B cell (primary cell): ENCODE results near the gene MMP3. TPM values are rescaled to one million over a fixed set of nuclear protein-coding genes. Genes with fewer than 3 reads are reported as not detected.

ENCODE experiments used
- ATAC-seq: fragments of 200-7000 bp; cut with Tn5 transposase; one replicate; pipeline ENCODE4 v1.10.0; 2021; ENCODE audit warnings: low read depth, mild to moderate bottlenecking, moderate number of reproducible peaks, moderate library complexity
- CTCF ChIA-PET: fragments of 350-600 bp; sonication (Branson Sonifier 250); formaldehyde crosslinking; loops from one replicate; lab custom pipeline; 2021; ENCODE audit warnings: antibody characterized with exemption, inconsistent platforms; lab: Charles Lee
- POLR2A ChIA-PET: fragments of 350-600 bp; sonication (Branson Sonifier 250); formaldehyde crosslinking; loops from one replicate; lab custom pipeline; 2021; ENCODE audit warnings: antibody characterized with exemption; lab: Charles Lee
- DNase-seq: peaks from one replicate; pipeline ENCODE4 v3.0.0; 2013
- H2AFZ ChIP-seq: 2 replicates; pipeline ENCODE4 v1.6.1; 2012; ENCODE audit warnings: mild to moderate bottlenecking, low read depth, low read length; ENCODE audit not compliant: insufficient read depth, poor library complexity, severe bottlenecking
- H3K27ac ChIP-seq, 2 donors: 1 replicate in 1 of 2; 2 replicates in 1 of 2; pipeline ENCODE4 v1.5.1; 2012 to 2013; ENCODE audit warnings: low read length in 2 of 2, mild to moderate bottlenecking in 2 of 2, moderate library complexity in 1 of 2
- H3K27me3 ChIP-seq, 4 experiments: fragments of 200-600 bp in 1 of 4; sonication (generic) in 1 of 4; replicated peaks in 1 of 4; 1 replicate in 2 of 4; 2 replicates in 2 of 4; pipeline versions ENCODE4 v1.6.1 to v1.7.0; 2013 to 2016; ENCODE audit warnings: low read length in 3 of 4, mild to moderate bottlenecking in 2 of 4, mixed read lengths in 1 of 4, moderate library complexity in 1 of 4; ENCODE audit not compliant: insufficient read depth in 4 of 4, control insufficient read depth in 3 of 4; ENCODE audit errors: control extremely low read depth in 1 of 4
- H3K36me3 ChIP-seq, 2 experiments: replicated peaks in 1 of 2; 1 replicate in 1 of 2; 2 replicates in 1 of 2; pipeline versions ENCODE4 v1.6.1 to v1.7.1; 2013; ENCODE audit warnings: low read length in 1 of 2; ENCODE audit not compliant: insufficient read depth in 2 of 2, control insufficient read depth in 1 of 2; ENCODE audit errors: control extremely low read depth in 1 of 2, extremely low read depth in 1 of 2
- H3K4me1 ChIP-seq, 2 donors: fragments of 200-600 bp in 1 of 2; sonication (generic) in 1 of 2; 1 replicate in 1 of 2; 2 replicates in 1 of 2; pipeline versions ENCODE4 v1.5.1 to v1.6.1; 2013 to 2017; ENCODE audit warnings: low read length in 2 of 2; ENCODE audit not compliant: control insufficient read depth in 2 of 2, insufficient read depth in 2 of 2
- H3K4me2 ChIP-seq: replicated peaks from 2 replicates; pipeline ENCODE3; 2012; ENCODE audit warnings: mild to moderate bottlenecking, low read depth, low read length; ENCODE audit not compliant: poor library complexity, severe bottlenecking
- H3K4me3 ChIP-seq, 5 experiments: fragments of 200-600 bp in 1 of 5; sonication (generic) in 1 of 5; 1 replicate in 3 of 5; 2 replicates in 2 of 5; pipeline versions ENCODE4 v1.5.1 to v1.7.0; 2011 to 2016; ENCODE audit warnings: low read length in 4 of 5, mild to moderate bottlenecking in 4 of 5, low read depth in 2 of 5, control low read depth in 1 of 5, moderate library complexity in 1 of 5; ENCODE audit not compliant: insufficient read depth in 1 of 5; ENCODE audit errors: control extremely low read depth in 1 of 5, extremely low read depth in 1 of 5
- H3K79me2 ChIP-seq: fragments of 200-600 bp; sonication (generic); one replicate; pipeline ENCODE4 v1.6.0; 2016; ENCODE audit warnings: low read length; ENCODE audit not compliant: control insufficient read depth, insufficient read depth
- H3K9ac ChIP-seq: fragments of 200-600 bp; sonication (generic); 2 replicates; pipeline ENCODE4 v1.6.1; 2017; ENCODE audit warnings: mild to moderate bottlenecking, low read length, moderate library complexity
- H3K9me3 ChIP-seq, 3 donors: one replicate each; pipeline versions ENCODE4 v1.6.1 to v1.7.1; 2013; ENCODE audit warnings: low read length in 2 of 3; ENCODE audit not compliant: control insufficient read depth in 2 of 3, insufficient read depth in 1 of 3; ENCODE audit errors: control extremely low read depth in 1 of 3
- H4K20me1 ChIP-seq: 2 replicates; pipeline ENCODE4 v1.6.0; 2012; ENCODE audit warnings: mild to moderate bottlenecking, low read length; ENCODE audit not compliant: insufficient read depth, control insufficient read depth, poor library complexity, severe bottlenecking
- H3K27ac Mint-ChIP-seq: one replicate; pipeline ENCODE4 v1.8.0; 2021; ENCODE audit warnings: mixed read lengths
- H3K27me3 Mint-ChIP-seq: one replicate; pipeline ENCODE4 v1.8.0; 2021; ENCODE audit warnings: mixed read lengths
- H3K4me1 Mint-ChIP-seq: one replicate; pipeline ENCODE4 v1.8.0; 2021; ENCODE audit warnings: mixed read lengths
- H3K4me3 Mint-ChIP-seq: one replicate; pipeline ENCODE4 v1.8.0; 2021; ENCODE audit warnings: mixed read lengths
- H3K9me3 Mint-ChIP-seq: one replicate; pipeline ENCODE4 v1.8.0; 2022; ENCODE audit warnings: mixed read lengths; ENCODE audit not compliant: insufficient read depth
- EZH2 ChIP-seq: IDR thresholded peaks from 2 replicates; pipeline ENCODE4 v1.6.1; 2012; ENCODE audit warnings: borderline replicate concordance, low read depth, mild to moderate bottlenecking, moderate library complexity, low read length; ENCODE audit not compliant: insufficient read depth, poor library complexity, severe bottlenecking
- WGBS: methylation state at CpG from one replicate; pipeline ENCODE4 v1.1.5; 2013; ENCODE audit warnings: missing lambda C conversion rate; ENCODE audit not compliant: insufficient coverage; 5-methylcytosine and 5-hydroxymethylcytosine counted together
- intact Hi-C: fragments of 100-400 bp; cut with micrococcal nuclease; formaldehyde crosslinking; loops from one replicate; pipeline ENCODE4 v1.10.0; 2022
- polyA plus RNA-seq: library from polyadenylated mRNA; depleted of rRNA; stranded (reverse); fragments of >200 nt; gene quantifications from 2 replicates; pipeline ENCODE4 v1.2.3, GENCODE V29; 2012
- total RNA-seq, 2 donors: library from RNA; stranded (reverse); fragments of 120-200 nt in 1 of 2; gene quantifications; 1 replicate in 1 of 2; 2 replicates in 1 of 2; pipeline versions ENCODE4 v1.2.3 to v1.2.4, GENCODE V29; 2013 to 2022
- TF ChIP-seq, protein P1 (sequence below): fragments of 200-600 bp; IDR thresholded peaks from one replicate; pipeline ENCODE4 v1.8.0; 2022; ENCODE audit warnings: antibody characterized with exemption, mild to moderate bottlenecking

Gene MMP3
- total and polyA plus RNA-seq, 2 donors (not counting 1 experiment from before 2014, with no cell fraction given): not detected

DNA sequence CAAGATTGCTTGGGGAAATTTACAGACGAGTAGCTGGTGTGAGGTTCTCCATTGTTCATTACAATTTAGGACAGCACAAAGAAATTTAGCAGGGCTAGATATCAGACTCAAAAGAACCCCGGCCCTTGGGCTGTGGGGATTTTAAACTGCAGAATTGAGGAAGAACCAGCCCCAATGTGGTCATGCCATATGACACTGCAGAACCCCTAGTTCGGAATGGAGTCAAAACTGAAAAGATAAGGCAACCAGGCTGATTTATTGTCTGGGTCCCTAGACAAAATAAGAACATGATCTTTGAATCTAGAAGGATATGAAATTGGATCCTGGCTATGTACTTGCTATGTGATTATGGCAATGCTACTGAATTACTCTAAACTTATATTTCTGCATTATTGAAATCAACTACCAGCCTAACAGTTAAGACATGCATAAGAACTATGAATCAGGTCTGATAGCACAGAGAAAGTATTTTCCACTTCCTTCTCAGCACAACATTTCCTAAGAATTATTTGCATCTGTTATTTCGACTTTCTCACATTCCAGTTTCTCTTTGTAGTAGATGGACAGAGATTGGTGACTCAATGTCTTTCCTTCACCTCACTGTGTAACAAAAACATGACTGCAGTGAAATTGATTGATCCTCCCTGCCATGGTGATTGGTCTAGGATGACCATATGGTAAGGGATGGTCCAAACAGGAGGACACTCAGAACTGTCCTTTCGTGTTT lies 13.2 kb downstream of the MMP3 start:
- ChIA-PET POLR2A (no interaction called here), CTCF (no interaction called here)
- 71% methylated on average over 1 of the region's 5 CpGs for WGBS
- Histone ChIP-seq H3K4me2 (no peak overlapping the region), H3K9ac (no peak overlapping the region), H3K4me3 (no peak overlapping the region), H3K79me2 (no peaks in the 10 kb centered on the region), H3K27ac (no peak overlapping the region), H3K36me3 (no peaks in the 10 kb centered on the region), H2AFZ (no peak overlapping the region), H3K4me1 (no peaks in the 10 kb centered on the region), H3K9me3 (peaks cover 0 to 9% (median 0%) of the 10 kb centered on the region in 3 donors), H3K27me3 (peaks cover 0 to 17% (median 0%) of the 10 kb centered on the region in 4 experiments), H4K20me1 (no peaks in the 10 kb centered on the region)
- no peak overlapping the region for H3K27ac Mint-ChIP-seq
- peaks cover 45% of the 10 kb centered on the region for H3K27me3 Mint-ChIP-seq
- intact Hi-C loops: no loop called here
- H3K4me1 Mint-ChIP-seq: peaks cover 2% of the 10 kb centered on the region
- no peak for ATAC-seq
- TF ChIP-seq EZH2: no peak
- TF ChIP-seq, protein P1, sequence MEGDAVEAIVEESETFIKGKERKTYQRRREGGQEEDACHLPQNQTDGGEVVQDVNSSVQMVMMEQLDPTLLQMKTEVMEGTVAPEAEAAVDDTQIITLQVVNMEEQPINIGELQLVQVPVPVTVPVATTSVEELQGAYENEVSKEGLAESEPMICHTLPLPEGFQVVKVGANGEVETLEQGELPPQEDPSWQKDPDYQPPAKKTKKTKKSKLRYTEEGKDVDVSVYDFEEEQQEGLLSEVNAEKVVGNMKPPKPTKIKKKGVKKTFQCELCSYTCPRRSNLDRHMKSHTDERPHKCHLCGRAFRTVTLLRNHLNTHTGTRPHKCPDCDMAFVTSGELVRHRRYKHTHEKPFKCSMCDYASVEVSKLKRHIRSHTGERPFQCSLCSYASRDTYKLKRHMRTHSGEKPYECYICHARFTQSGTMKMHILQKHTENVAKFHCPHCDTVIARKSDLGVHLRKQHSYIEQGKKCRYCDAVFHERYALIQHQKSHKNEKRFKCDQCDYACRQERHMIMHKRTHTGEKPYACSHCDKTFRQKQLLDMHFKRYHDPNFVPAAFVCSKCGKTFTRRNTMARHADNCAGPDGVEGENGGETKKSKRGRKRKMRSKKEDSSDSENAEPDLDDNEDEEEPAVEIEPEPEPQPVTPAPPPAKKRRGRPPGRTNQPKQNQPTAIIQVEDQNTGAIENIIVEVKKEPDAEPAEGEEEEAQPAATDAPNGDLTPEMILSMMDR: no peak
- no peak for DNase-seq
- no peak overlapping the region for H3K4me3 Mint-ChIP-seq
- H3K9me3 Mint-ChIP-seq: no peaks in the 10 kb centered on the region

DNA sequence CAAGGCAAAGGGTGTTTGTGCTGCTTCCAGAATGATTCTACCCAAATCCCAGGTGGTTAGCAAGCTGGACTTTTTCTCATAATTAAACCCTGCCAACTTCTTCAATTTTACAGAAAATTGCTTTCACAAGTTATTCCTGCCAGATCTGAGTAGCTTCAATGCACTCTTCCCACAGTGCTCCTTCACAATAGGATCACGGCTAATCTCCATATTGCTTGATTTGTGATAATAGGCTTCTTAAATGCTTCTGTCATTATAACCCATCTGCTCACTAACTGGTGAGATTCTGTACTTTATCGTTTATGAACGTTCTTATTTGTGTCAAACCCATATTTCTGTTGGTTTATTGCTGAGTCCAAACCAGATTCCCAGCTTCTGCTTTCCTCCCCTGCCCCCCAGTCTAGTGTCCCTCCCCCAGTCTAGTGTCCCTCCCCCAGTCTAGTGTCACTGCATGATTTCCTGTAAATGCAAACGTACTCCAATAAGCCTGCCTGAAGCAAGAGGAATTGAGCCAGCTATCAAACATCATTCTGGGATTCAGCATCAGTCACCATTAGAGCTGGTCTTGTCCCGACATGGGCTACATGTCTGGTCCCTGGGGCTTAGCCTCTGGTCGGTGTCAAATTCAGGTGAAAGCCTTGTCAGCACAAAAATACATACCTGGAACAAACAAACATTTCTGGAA lies 14.0 kb downstream of the MMP3 start:
- H3K4me1 Mint-ChIP-seq: peaks cover 2% of the 10 kb centered on the region
- H3K27me3 ChIP-seq: peaks cover 0 to 17% (median 0%) of the 10 kb centered on the region in 4 experiments
- peaks cover 38% of the 10 kb centered on the region for H3K27me3 Mint-ChIP-seq
- no peaks in the 10 kb centered on the region for H3K36me3 ChIP-seq
- H3K79me2 ChIP-seq: no peaks in the 10 kb centered on the region
- no peaks in the 10 kb centered on the region for H4K20me1 ChIP-seq
- TF ChIP-seq, protein P1: no peak
- TF ChIP-seq EZH2: no peak
- intact Hi-C loops: no loop called here
- DNase-seq (no peak), ATAC-seq (no peak)
- H3K4me3 ChIP-seq: no peak overlapping the region
- no peak overlapping the region for H2AFZ ChIP-seq
- CTCF ChIA-PET: no interaction called here
- no peaks in the 10 kb centered on the region for H3K9me3 Mint-ChIP-seq
- no peak overlapping the region for H3K4me3 Mint-ChIP-seq
- WGBS: 60% methylated on average over 4 of the region's 6 CpGs
- POLR2A ChIA-PET: no interaction called here
- no peak overlapping the region for H3K27ac ChIP-seq
- H3K9ac ChIP-seq: no peak overlapping the region
- H3K4me1 ChIP-seq: no peaks in the 10 kb centered on the region
- H3K27ac Mint-ChIP-seq: no peak overlapping the region
- H3K4me2 ChIP-seq: no peak overlapping the region
- H3K9me3 ChIP-seq: peaks cover 0 to 9% (median 0%) of the 10 kb centered on the region in 3 donors
